Panc1 (cell line): ENCODE results near the gene IL7R. TPM values are rescaled to one million over a fixed set of nuclear protein-coding genes. Genes with fewer than 3 reads are reported as not detected.

Source experiments
- ATAC-seq: fragments of 200-7000 bp; cut with Tn5 transposase; 2 replicates; pipeline ENCODE4 v1.9.1; 2020; ENCODE audit warnings: mild to moderate bottlenecking, moderate library complexity
- BruUV-seq: library from RNA; stranded (reverse); fragments of 400-500 nt; replicated peaks from 2 replicates; lab custom pipeline; 2021; lab: Mats Ljungman, UMichigan
- CTCF ChIA-PET: fragments of 300-600 bp; sonication (Branson Sonifier 250); formaldehyde crosslinking; loops from one replicate; lab custom pipeline; 2022; ENCODE audit warnings: antibody characterized with exemption; lab: Charles Lee
- POLR2A ChIA-PET: fragments of 300-600 bp; sonication (Branson Sonifier 250); formaldehyde crosslinking; loops from one replicate; lab custom pipeline; 2022; ENCODE audit warnings: antibody characterized with exemption; lab: Charles Lee
- DNase-seq: peaks from one replicate; pipeline ENCODE4 v3.0.0-alpha.2; 2010; ENCODE audit warnings: low read depth, low spot score
- H3K27ac ChIP-seq: 2 replicates; pipeline ENCODE4 v1.5.1; 2011; ENCODE audit warnings: mild to moderate bottlenecking, low read length, inconsistent platforms
- H3K27me3 ChIP-seq: fragments of 200-500 bp; sonication (Bioruptor generic); 2 replicates; pipeline ENCODE4 v1.6.0; 2014; ENCODE audit warnings: low read length, inconsistent platforms; ENCODE audit not compliant: control insufficient read depth, insufficient read depth
- H3K36me3 ChIP-seq: fragments of 200-500 bp; sonication (Bioruptor generic); 2 replicates; pipeline ENCODE4 v1.5.1; 2014; ENCODE audit warnings: inconsistent platforms, mild to moderate bottlenecking, low read length, moderate library complexity; ENCODE audit not compliant: control insufficient read depth, insufficient read depth
- H3K4me1 ChIP-seq: 2 replicates; pipeline ENCODE4 v1.5.1; 2011; ENCODE audit warnings: inconsistent platforms, mild to moderate bottlenecking, low read length, moderate library complexity; ENCODE audit not compliant: control insufficient read depth, insufficient read depth
- H3K4me3 ChIP-seq, 2 experiments: 2 replicates each; pipeline ENCODE4 v1.5.1; 2011 to 2012; ENCODE audit warnings: low read depth in 2 of 2, low read length in 2 of 2, mild to moderate bottlenecking in 2 of 2, inconsistent platforms in 1 of 2, moderate library complexity in 1 of 2
- H3K9me3 ChIP-seq: fragments of 200-500 bp; sonication (Bioruptor generic); 2 replicates; pipeline ENCODE4 v1.5.1; 2014; ENCODE audit warnings: low read depth, mild to moderate bottlenecking, inconsistent platforms, low read length, moderate library complexity; ENCODE audit not compliant: control insufficient read depth, insufficient read depth
- CTCF ChIP-seq: fragments of 450-650 bp; IDR thresholded peaks from 2 replicates; pipeline ENCODE4 v1.5.1; 2017; ENCODE audit warnings: mild to moderate bottlenecking
- POLR2AphosphoS5 ChIP-seq: IDR thresholded peaks from 2 replicates; pipeline ENCODE4 v1.6.1; 2012; ENCODE audit warnings: mild to moderate bottlenecking, low read depth, low read length, moderate library complexity
- REST ChIP-seq, 2 experiments: IDR thresholded peaks; 2 replicates each; pipeline ENCODE4 v1.6.1; 2011 to 2012; ENCODE audit warnings: low read depth in 2 of 2, control low read depth in 1 of 2, low read length in 1 of 2, mild to moderate bottlenecking in 1 of 2, moderate library complexity in 1 of 2; ENCODE audit not compliant: insufficient read depth in 1 of 2
- SIN3A ChIP-seq: IDR thresholded peaks from 2 replicates; pipeline ENCODE4 v1.6.1; 2012; ENCODE audit warnings: low read depth, mild to moderate bottlenecking, low read length, moderate library complexity, borderline replicate concordance; ENCODE audit not compliant: insufficient read depth
- TCF7L2 ChIP-seq: IDR thresholded peaks from 2 replicates; pipeline ENCODE4 v1.6.1; 2011; ENCODE audit warnings: mild to moderate bottlenecking, low read depth, low read length, inconsistent platforms
- in situ Hi-C: cut with HindIII; loops from 2 replicates; pipeline ENCODE4 v1.10.0; 2016; ENCODE audit warnings: low sequenced_read_pairs, low pct_unique_long_range_greater_than_20kb
- intact Hi-C: fragments of 100-400 bp; cut with micrococcal nuclease; formaldehyde crosslinking; loops from one replicate; pipeline ENCODE4 v1.10.0; 2022; ENCODE audit not compliant: unreplicated experiment
- total RNA-seq: library from RNA; stranded (reverse); gene quantifications from one replicate; pipeline ENCODE4 v1.2.1, GENCODE V29; 2021; ENCODE audit not compliant: unreplicated experiment

The IL7R gene
- total RNA-seq, 1 experiment from 2014 or later = 0.90 TPM

- ChIA-PET POLR2A (no interaction called here), CTCF (no interaction called here)
- Histone ChIP-seq H3K27ac (no peak overlapping the region), H3K4me3 (no peak overlapping the region), H3K4me1 (no peaks in the 10 kb centered on the region), H3K36me3 (no peaks in the 10 kb centered on the region), H3K9me3 (no peaks in the 10 kb centered on the region), H3K27me3 (no peaks in the 10 kb centered on the region; the same call in 1 of the 2 replicates)
- DNase-seq = no peak
- intact Hi-C loops = no loop called here
- no peak for ATAC-seq
- TF ChIP-seq CTCF (no peak), REST (IDR thresholded peaks at IDR 0.05; ENCODE audit: insufficient read depth in 1 of 2, low read depth in 2 of 2, low read length in 1 of 2) (no peak), POLR2AphosphoS5 (no peak), SIN3A (no peak), TCF7L2 (no peak)
- in situ Hi-C loops = no loop called here
- BruUV-seq = no TSS peak
Measured at GRCh38 chr5:35832762-35833161, 23.9 kb upstream of the IL7R start.

- Histone ChIP-seq H3K4me1 (no peaks in the 10 kb centered on the region), H3K27ac (no peak overlapping the region), H3K9me3 (no peaks in the 10 kb centered on the region), H3K36me3 (no peaks in the 10 kb centered on the region), H3K4me3 (no peak overlapping the region), H3K27me3 (no peaks in the 10 kb centered on the region; the same call in 1 of the 2 replicates)
- POLR2A ChIA-PET = no interaction called here
- CTCF ChIA-PET = no interaction called here
- in situ Hi-C loops (no loop called here), intact Hi-C loops (no loop called here)
- no TSS peak for BruUV-seq
- no peak for ATAC-seq
- TF ChIP-seq SIN3A (no peak), TCF7L2 (no peak), POLR2AphosphoS5 (no peak), REST (IDR thresholded peaks at IDR 0.05; ENCODE audit: insufficient read depth in 1 of 2, low read depth in 2 of 2, low read length in 1 of 2) (no peak), CTCF (no peak)
- no peak for DNase-seq
Measured at GRCh38 chr5:35833224-35833623, 23.5 kb upstream of the IL7R start.
